Activated CD8-positive, alpha-beta T cell treated with anti-CD3 and anti-CD28 coated beads for 36 hours (primary cell): ENCODE data around the gene NOP56. TPM values are rescaled to one million over a fixed set of nuclear protein-coding genes. Genes with fewer than 3 reads are reported as not detected.
"Not testable (repeated sequence)": the region's sequence is repeated elsewhere in the genome, so short reads cannot be mapped to it uniquely, and the experiment has no call there.

Experiments used
- ATAC-seq: fragments of 200-7000 bp; cut with Tn5 transposase; one replicate; pipeline ENCODE4 v1.10.0; 2021; ENCODE audit warnings: mild to moderate bottlenecking, moderate library complexity
- CTCF ChIA-PET: fragments of 350-600 bp; sonication (Branson Sonifier 250); formaldehyde crosslinking; loops from one replicate; lab custom pipeline; 2021; ENCODE audit warnings: antibody characterized with exemption; lab: Charles Lee
- POLR2A ChIA-PET: fragments of 350-600 bp; sonication (Branson Sonifier 250); formaldehyde crosslinking; loops from one replicate; lab custom pipeline; 2021; ENCODE audit warnings: antibody characterized with exemption; lab: Charles Lee
- DNase-seq: peaks from one replicate; pipeline ENCODE4 v3.0.0-alpha.2; 2020
- H3K27ac Mint-ChIP-seq: one replicate; pipeline ENCODE4 v1.8.0; 2021; ENCODE audit warnings: mild to moderate bottlenecking, mixed read lengths
- H3K27me3 Mint-ChIP-seq: one replicate; pipeline ENCODE4 v1.8.0; 2021; ENCODE audit warnings: mixed read lengths
- H3K36me3 Mint-ChIP-seq: one replicate; pipeline ENCODE4 v1.8.0; 2021; ENCODE audit warnings: low read depth, mixed read lengths
- H3K4me1 Mint-ChIP-seq: one replicate; pipeline ENCODE4 v1.8.0; 2021; ENCODE audit warnings: low read depth, mixed read lengths
- H3K4me3 Mint-ChIP-seq: one replicate; pipeline ENCODE4 v1.8.0; 2021; ENCODE audit warnings: mild to moderate bottlenecking, moderate library complexity, mixed read lengths
- H3K9me3 Mint-ChIP-seq: one replicate; pipeline ENCODE4 v1.8.0; 2021; ENCODE audit warnings: mixed read lengths
- intact Hi-C: fragments of 100-400 bp; cut with micrococcal nuclease; formaldehyde crosslinking; loops from one replicate; pipeline ENCODE4 v1.10.0; 2022
- total RNA-seq, 2 experiments: library from RNA; stranded (reverse); gene quantifications; one replicate each; pipeline ENCODE4 v1.2.3, GENCODE V29; 2021
- TF ChIP-seq, protein P1 (sequence below): fragments of 200-600 bp; IDR thresholded peaks from one replicate; pipeline ENCODE4 v1.8.0; 2022; ENCODE audit warnings: antibody characterized with exemption, mild to moderate bottlenecking

Gene NOP56
- total RNA-seq, 2 experiments from 2014 or later: 587 to 596 TPM

DNA sequence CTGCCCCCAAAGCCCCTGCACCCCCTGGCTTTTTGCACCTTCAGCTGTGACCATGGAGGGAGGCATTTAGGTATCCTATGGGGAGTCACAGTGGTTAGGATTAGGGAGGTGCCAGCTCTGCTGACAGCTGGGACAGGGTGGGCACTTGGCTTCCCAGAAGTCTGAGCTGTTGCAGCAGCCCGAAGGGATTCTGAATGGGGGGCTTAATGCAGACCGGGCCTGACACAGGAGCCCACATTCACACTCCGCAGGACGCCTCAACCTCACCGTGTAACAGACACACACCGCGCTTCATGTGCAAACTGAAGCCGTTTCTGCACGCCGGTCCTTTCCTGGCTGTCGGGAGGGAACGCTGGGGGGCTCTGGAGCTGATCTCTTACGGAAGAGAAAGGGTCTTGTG, 42.1 kb downstream of the NOP56 start:
- H3K36me3 Mint-ChIP-seq: no peaks in the 10 kb centered on the region
- no peak overlapping the region for H3K4me3 Mint-ChIP-seq
- no peak for DNase-seq
- peaks cover 2% of the 10 kb centered on the region for H3K9me3 Mint-ChIP-seq
- ATAC-seq: no peak
- no peak overlapping the region for H3K27ac Mint-ChIP-seq
- ChIA-PET POLR2A (interaction anchor here (0.9 to 2.0 kb wide), 2 partner anchors 39 to 47 kb away, joined by 3 to 5 read pairs; no protein-coding TSS in a partner anchor), CTCF (interaction anchor here (1.0 to 2.2 kb wide), 2 partner anchors 9 to 58 kb away, joined by 3 to 11 read pairs; no protein-coding TSS in a partner anchor)
- TF ChIP-seq, protein P1, sequence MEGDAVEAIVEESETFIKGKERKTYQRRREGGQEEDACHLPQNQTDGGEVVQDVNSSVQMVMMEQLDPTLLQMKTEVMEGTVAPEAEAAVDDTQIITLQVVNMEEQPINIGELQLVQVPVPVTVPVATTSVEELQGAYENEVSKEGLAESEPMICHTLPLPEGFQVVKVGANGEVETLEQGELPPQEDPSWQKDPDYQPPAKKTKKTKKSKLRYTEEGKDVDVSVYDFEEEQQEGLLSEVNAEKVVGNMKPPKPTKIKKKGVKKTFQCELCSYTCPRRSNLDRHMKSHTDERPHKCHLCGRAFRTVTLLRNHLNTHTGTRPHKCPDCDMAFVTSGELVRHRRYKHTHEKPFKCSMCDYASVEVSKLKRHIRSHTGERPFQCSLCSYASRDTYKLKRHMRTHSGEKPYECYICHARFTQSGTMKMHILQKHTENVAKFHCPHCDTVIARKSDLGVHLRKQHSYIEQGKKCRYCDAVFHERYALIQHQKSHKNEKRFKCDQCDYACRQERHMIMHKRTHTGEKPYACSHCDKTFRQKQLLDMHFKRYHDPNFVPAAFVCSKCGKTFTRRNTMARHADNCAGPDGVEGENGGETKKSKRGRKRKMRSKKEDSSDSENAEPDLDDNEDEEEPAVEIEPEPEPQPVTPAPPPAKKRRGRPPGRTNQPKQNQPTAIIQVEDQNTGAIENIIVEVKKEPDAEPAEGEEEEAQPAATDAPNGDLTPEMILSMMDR: no peak
- peaks cover 9% of the 10 kb centered on the region for H3K4me1 Mint-ChIP-seq
- H3K27me3 Mint-ChIP-seq: peaks cover 39% of the 10 kb centered on the region
- intact Hi-C loops: no loop called here

DNA sequence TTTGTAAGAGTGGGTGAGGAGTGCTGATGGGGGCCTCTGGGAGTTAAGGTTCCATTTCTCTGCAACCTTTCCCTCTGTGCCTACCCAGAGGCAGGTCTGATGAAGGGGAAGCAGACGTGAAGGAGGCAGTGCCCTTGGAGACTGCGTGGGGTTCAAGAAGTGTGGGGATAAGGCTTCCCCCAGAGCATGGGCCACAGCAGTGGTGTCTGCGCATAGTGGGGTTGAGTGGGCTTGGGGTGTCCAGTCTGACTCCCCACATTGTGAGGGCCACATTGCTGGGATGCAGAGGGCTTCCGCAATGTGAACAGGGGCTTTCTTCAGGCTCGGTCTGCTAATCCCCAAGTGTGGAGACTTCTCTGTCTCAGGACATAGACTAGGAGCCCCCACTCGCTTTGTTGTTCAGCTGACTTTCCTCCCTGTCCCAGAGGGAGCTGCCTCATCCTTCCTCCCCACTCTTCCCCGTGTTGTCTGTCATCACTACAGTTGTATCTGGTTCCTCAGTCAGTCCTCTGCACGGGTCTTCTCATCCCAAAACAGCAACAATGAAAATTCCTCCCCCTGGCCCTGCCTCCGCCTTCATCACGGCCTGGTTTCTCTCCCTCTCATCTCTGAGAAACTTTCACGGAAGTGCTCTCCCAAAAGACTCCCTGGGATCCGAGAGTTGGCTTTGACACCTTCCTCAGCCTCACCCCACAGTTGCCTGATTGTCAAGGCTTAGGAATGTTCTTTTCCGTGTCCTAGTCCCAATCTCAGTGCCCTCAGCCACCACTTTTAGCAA, 43.0 kb downstream of the NOP56 start:
- Mint-ChIP-seq H3K4me3 (no peak overlapping the region), H3K27me3 (peaks cover 35% of the 10 kb centered on the region), H3K36me3 (no peaks in the 10 kb centered on the region), H3K4me1 (peaks cover 9% of the 10 kb centered on the region), H3K27ac (no peak overlapping the region), H3K9me3 (peaks cover 2% of the 10 kb centered on the region)
- ChIA-PET CTCF (interaction anchor here (2.2 kb wide), 1 partner anchor 57 kb away, joined by 11 read pairs; no protein-coding TSS in a partner anchor), POLR2A (interaction anchor here (0.9 to 2.1 kb wide), 2 partner anchors 40 to 55 kb away, joined by 3 to 4 read pairs; no protein-coding TSS in a partner anchor)
- DNase-seq (no peak), ATAC-seq (no peak)
- intact Hi-C loops: no loop called here
- TF ChIP-seq, protein P1: no peak

GRCh38 chr20:2695984-2696525, 43.6 kb downstream of the NOP56 start:
- peaks cover 31% of the 10 kb centered on the region for H3K27me3 Mint-ChIP-seq
- H3K4me1 Mint-ChIP-seq, intact Hi-C loops, H3K27ac Mint-ChIP-seq, ATAC-seq, H3K36me3 Mint-ChIP-seq, DNase-seq, H3K4me3 Mint-ChIP-seq, H3K9me3 Mint-ChIP-seq: not testable (repeated sequence)
- ChIA-PET POLR2A (interaction anchor here (2.1 kb wide), 1 partner anchor 54 kb away, joined by 4 read pairs; no protein-coding TSS in a partner anchor), CTCF (interaction anchor here (4.0 kb wide), 1 partner anchor 8 kb away, joined by 15 read pairs; no protein-coding TSS in a partner anchor)

DNA sequence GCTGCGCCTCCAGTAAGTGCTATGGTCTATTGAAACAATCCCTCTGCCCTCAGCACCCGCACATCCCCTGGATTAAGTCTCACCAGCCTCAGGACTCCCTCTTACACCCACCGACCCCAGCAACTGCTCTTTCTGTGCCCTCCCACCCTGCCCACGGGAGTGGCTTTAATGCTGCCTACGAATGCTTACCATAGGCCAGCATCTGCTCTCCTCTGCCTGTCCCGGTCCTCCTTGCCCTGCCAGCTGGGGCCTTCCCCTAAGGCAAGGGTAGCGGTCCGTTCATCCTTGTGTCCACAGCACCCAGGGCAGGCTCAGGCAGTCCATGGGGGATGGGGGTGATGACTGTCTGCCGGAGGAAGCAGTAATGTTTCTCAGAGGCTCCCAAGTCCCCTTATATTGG, 44.2 kb downstream of the NOP56 start:
- H3K4me1 Mint-ChIP-seq: peaks cover 6% of the 10 kb centered on the region
- intact Hi-C loops: no loop called here
- no peak overlapping the region for H3K4me3 Mint-ChIP-seq
- DNase-seq: no peak
- TF ChIP-seq, protein P1: no peak
- no peak for ATAC-seq
- H3K9me3 Mint-ChIP-seq: peaks cover 2% of the 10 kb centered on the region
- CTCF ChIA-PET: interaction anchor here (4.0 kb wide), 1 partner anchor 9 kb away, joined by 15 read pairs; no protein-coding TSS in a partner anchor
- POLR2A ChIA-PET: interaction anchor here (2.1 kb wide), 1 partner anchor 54 kb away, joined by 4 read pairs; no protein-coding TSS in a partner anchor
- no peaks in the 10 kb centered on the region for H3K36me3 Mint-ChIP-seq
- H3K27ac Mint-ChIP-seq: no peak overlapping the region
- H3K27me3 Mint-ChIP-seq: peaks cover 25% of the 10 kb centered on the region

- intact Hi-C loops: no loop called here
- no peak for ATAC-seq
- H3K36me3 Mint-ChIP-seq: no peaks in the 10 kb centered on the region
- no peak overlapping the region for H3K27ac Mint-ChIP-seq
- H3K4me1 Mint-ChIP-seq: no peaks in the 10 kb centered on the region
- no peaks in the 10 kb centered on the region for H3K9me3 Mint-ChIP-seq
- ChIA-PET CTCF (interaction anchor here (4.0 kb wide), 1 partner anchor 10 kb away, joined by 15 read pairs; no protein-coding TSS in a partner anchor), POLR2A (interaction anchor here (1.0 to 2.1 kb wide), 2 partner anchors 38 to 52 kb away, joined by 3 to 4 read pairs; no protein-coding TSS in a partner anchor)
- no peak for DNase-seq
- no peak overlapping the region for H3K4me3 Mint-ChIP-seq
- TF ChIP-seq, protein P1: no peak
- peaks cover 19% of the 10 kb centered on the region for H3K27me3 Mint-ChIP-seq
These were observed 45.3 kb downstream of the NOP56 start for GRCh38 chr20:2697768-2698167.
